T-helper 1 cell (primary cell): ENCODE data around the gene GON4L.
"Not testable (repeated sequence)": the region's sequence is repeated elsewhere in the genome, so short reads cannot be mapped to it uniquely, and the experiment has no call there.

Source experiments
- DNase-seq, 5 donors: peaks; one replicate each; pipeline ENCODE4 v3.0.0-alpha.2; 2012 to 2020

GON4L gene

DNA sequence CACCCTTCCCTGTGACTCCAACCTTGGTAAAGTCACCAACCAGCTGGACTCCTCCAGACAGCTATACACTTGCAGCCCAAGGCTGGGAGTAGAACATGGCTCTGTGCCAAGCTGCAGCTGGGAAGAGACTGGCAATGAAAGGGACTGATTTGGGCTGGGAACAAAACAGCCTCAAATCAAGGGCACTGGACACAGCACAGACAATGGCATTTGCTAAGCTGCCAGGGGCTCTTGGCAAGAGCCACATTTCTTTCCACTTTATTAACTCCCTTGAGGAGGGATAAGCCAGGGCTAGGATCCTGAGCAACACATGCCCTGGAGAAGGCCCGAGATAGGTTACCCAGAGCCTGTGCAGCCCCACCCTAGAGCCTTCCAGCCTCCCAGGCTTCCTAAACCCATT is 14.4 kb upstream of the GON4L start:
- DNase-seq, result no peak

GRCh38 chr1:155867766-155868165 is 10.8 kb upstream of the GON4L start:
- DNase-seq, result no peak

GRCh38 chr1:155864393-155864792 is 7.4 kb upstream of the GON4L start:
- no peak for DNase-seq

- no peak for DNase-seq
Measured at GRCh38 chr1:155861896-155862295, 4.9 kb upstream of the GON4L start.

GRCh38 chr1:155860970-155861510 is 4.0 kb upstream of the GON4L start:
- no peak for DNase-seq

- peak; percentile 15 to 83 (median 35) for DNase-seq
Measured at GRCh38 chr1:155859881-155860871, 3.2 kb upstream of the GON4L start.

DNA sequence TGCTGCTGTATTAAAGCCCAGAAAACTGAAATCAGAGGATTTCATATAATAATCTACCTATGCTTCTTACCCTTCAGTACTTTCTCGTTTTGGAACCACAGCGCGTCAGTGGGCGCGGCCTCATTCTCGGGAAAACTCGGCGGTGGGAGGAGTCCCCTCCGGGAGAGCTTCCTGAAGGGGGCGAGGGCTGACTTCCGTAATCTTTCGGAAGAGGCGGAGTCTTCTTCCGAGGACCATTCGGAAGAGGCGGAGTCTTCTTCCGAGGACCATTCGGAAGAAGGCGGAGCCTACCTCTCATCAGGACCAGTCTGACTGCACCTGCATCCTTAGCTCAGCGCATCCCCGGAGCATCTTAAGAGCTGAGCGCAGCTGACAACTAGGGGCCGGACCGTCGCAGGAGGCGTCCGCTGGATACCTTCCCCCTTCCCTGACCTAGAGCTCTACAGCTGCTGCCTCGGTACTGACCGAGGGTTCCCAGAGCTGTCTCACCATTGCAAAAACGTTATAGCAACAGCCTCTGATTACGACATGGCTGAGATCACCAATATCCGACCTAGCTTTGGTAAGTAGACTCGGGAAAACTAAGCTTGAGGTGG is 2.3 kb upstream of the GON4L start, which contains the start of gene SYT11:
Gene SYT11 (plus strand): TSS at position 334 of the 596 bp plus-strand sequence. CDS start 195 bp downstream, at position 529.
- DNase-seq, result peak; percentile 82 to 96 (median 90)

DNA sequence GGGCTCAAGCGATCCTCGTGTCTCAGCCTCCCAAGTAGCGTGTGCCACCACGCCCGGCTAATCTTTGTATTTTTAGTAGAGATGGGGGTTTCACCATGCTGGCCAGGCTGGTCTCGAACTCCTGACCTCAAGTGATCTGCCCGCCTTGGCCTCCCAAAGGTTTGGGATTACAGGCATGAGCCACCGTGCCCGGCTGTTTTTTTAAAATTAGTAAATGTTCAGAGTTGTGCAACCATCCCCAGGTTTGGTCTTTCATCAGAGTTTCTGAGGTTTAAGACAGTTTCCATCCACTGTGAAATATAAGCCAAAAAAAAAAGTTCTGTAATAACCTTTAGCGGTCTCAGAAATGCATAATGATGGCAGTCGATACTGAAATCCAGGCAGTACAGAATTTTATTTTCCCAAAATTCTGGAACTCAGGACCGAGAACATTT is 1.8 kb upstream of the GON4L start:
- no peak for DNase-seq

DNA sequence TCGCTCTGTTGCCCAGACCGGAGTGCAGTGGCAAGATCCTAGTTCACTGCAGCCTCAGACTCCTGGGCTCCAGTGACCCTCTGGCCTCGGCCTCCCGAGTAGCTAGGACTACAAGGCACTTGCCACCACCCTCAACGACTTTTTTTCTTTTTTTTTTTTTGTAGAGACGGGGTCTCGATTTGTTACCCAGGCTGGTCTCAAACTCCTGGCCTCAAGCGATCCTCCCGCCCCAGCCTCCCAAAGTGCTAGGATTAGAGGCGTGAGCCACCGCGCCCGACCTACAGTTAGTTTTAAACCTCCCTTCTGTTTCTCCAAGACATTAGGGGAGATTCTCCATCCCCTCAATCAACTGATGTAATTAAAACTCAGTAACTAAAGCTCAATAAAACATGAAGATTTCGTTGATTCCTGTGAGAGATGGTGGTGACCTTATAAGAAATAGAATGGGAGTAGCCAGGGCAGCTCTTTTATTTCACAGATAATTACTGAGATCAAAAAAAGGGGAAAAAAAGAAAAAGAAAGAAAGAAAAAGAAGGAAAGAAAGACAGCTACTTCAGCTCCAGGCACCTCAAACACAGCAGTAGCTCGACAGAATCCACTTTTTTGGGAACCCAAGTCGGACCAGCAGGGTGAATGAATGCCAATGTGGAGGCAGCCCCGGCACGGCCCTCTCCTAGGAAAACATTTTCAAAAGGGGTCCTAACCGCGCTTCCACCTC is 598 bp downstream of the GON4L start:
- no peak for DNase-seq

- no peak for DNase-seq
Measured at GRCh38 chr1:155850345-155850744, 6.7 kb downstream of the GON4L start.

DNA sequence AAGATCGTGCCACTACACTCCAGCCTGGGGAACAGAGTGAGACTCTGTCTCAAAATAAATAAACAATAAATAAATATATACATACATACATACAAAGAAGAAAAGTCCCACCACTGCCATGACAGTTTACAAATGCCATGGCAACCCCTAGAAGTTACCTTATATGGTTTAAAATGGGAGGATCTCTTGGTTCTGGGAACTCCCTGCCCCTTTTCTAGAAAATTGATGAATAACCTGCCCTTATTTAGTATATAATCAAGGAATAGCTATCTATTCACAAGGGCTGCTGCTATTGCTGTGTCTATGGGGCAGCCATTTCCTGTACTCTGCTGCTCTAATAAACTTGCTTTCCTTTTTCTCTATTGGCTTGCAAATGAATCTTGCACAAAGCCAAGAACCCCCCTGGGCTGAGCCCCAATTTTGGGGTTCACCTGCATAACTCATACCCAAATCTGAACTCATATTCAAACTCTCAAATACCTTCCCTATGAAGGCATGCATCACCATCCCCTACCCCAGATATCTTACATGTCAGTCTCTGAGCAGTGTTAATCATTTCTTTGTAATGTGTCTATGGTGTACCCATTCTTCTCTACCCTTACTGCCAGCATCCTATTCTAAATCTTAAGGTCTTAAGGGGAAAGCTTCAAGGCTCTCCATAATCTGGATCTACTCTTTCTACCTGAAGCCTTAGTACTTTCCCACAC is 9.0 kb downstream of the GON4L start:
- peak in 1 of 5 donors; percentile 58 for DNase-seq

DNA sequence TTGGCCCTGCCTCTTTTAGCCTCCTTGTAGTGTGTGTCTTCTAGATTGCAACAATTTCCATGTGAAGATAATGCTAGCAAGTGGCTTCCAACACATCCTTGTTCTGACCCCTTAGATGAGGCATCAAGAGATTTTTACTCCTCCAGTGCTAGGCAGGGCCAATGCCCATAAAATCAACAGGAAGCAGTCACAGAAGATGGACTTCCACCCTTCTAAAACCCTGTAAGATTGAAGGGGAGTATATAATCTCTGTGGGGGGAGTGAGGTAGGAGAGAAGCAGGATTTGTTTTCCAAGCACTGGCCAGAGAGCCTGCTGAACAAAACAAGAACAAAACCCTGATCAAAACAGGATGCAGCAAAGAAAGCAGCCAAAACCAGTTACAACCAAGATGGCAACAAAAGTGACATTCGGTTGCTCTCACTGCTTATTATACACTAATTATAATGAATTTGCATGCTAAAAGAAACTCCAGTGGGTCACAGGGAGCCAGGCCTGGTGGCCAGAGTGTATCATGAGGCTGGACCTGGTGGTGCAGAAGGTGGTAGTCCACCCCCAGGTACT is 12.1 kb downstream of the GON4L start:
- no peak for DNase-seq

GRCh38 chr1:155840386-155840785 is 16.6 kb downstream of the GON4L start:
- DNase-seq, result no peak

GRCh38 chr1:155835548-155835947 is 21.5 kb downstream of the GON4L start:
- DNase-seq, result no peak

- DNase-seq, result not testable (repeated sequence)
Measured at GRCh38 chr1:155834927-155835399, 22.1 kb downstream of the GON4L start.

- no peak for DNase-seq
Measured at GRCh38 chr1:155834296-155834926, 22.6 kb downstream of the GON4L start.

DNA sequence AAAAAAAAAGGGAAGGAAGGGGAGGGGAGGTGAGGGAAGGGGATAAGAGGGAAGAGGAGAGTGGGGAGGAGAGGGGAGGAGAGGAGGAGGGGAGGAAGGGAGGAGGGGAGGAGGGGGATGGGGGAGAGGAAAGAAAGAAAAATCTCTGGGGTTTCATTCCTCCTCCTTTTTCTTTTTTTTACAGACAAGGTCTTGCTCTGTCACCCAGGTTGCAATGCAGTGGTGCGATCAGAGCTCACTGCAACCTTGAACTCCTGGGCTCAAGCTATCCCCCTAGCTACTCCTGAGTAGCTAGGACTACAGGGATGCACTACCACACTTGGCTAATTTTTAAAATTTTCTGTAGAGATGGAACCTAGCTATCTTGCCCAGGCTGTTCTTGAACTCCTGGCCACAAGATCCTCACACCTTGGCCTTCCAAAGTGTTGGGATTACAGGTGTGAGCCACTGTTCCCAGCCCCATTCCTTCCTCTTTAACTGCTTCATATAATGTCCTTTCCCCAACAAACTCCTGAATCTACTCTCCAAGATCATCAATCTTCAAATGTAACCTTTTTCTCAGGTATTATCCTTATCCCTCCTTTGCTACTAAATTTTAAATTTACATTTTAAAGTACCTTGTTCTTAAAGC is 23.2 kb downstream of the GON4L start:
- DNase-seq, result no peak

DNA sequence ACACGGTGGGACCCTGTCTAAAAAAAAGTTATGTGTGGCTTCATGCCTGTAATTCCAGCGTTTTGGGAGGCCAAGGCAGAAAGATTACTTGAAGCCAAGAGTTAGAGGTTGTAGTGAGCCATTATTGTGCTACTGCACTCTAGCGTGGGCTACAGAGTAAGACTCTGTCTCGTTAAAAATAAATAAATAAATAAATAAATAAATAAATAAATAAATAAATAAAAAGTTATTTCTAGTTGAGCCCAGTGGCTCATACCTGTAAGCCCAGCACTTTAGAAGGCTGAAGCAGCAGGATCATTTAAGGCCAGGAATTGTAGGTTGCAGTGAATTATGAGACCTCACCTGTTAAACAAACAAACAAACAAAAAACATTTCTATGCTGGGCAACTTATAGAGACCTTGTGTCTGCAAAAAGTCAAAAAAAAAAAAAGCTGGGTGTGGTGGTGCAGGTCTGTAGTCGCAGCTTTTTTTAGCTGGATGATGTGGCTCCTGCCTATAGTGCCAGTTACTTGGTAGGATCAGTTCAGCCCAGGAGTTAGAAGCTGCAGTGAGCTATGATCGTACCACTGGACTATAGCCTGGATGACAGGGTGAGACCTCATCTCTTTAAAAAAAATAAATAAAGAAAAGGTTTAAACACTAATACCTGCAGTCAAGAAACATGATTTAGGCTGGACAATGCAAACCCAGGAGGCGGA is 25.6 kb downstream of the GON4L start:
- no peak for DNase-seq

- no peak for DNase-seq
Measured at GRCh38 chr1:155827450-155827849, 29.6 kb downstream of the GON4L start.

DNA sequence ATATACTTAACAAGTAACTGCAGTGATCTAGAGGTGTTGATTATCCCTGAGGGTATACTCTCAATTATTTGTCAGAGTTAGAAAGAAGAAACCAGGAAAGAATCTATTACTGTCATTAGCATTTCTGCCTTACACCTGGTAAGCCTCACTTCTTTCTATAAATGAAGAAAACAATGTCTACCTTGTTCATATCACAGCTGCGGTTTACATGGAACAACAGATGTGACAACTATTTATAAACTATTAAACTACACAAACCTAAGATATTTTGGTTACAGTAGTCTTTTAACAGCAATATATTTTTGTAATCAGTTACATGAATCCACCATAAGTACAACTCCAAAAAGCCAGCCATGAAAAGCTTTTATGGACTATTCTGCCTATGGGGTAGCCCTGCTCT is 40.7 kb downstream of the GON4L start:
- no peak for DNase-seq
